Stimulated activated CD8-positive, alpha-beta memory T cell treated with anti-CD3 and anti-CD28 coated beads, Interleukin-12 subunit alpha, Interleukin-12 subunit beta, amount 100 ng/mL, for 1 hour (primary cell): ENCODE measurements around the gene RORB.

Source experiments
- DNase-seq: peaks from one replicate; pipeline ENCODE4 v3.0.0-alpha.2; 2020; ENCODE audit warnings: low read depth

The RORB gene

DNA sequence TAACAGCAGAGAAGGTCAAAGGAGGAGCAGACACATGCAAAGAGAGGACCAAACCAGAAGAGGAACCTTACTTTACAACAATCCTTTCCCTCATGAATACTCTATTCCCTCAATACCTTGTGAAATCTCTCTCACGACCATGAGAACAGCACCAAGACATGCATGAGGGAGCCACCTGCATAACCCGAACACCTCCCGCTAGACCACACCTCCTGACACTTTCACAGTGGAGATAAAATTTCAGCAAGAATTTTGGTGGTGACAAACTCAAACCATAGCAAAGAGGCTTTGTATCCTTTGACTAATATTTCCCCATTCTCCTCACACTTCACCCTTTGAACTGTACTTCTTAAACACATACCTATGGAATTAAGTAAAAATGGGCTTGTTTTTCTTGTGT is 101.7 kb downstream of the RORB start:
- DNase-seq, result no peak

GRCh38 chr9:74609671-74610405 is 112.7 kb downstream of the RORB start:
- no peak for DNase-seq

DNA sequence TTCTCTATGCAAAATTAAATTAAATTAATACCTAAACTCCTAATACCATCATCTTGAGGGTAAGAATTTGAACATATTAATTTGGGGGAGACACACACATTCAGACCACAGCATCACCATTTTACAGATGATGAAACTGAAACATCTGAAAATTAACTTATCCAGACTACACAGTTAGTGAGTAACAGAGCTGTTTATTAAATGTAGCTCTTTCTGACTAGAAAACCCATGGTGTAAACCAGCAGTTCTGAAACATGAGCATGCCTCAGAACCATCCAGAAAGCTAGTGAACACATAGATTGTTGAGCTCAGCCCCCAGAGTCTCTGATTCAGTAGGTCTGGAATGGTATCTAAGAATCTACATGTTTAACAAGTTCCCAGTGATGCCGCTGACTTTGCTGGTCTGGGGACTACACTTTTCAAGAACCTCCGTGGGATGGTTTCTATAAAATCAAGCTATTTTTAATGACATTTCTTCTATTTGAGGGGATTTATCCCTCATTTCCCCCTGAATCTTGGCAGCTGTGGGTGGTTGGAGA is 113.5 kb downstream of the RORB start:
- DNase-seq, result no peak

- DNase-seq, result no peak
Measured at GRCh38 chr9:74630228-74630627, 133.1 kb downstream of the RORB start.

DNA sequence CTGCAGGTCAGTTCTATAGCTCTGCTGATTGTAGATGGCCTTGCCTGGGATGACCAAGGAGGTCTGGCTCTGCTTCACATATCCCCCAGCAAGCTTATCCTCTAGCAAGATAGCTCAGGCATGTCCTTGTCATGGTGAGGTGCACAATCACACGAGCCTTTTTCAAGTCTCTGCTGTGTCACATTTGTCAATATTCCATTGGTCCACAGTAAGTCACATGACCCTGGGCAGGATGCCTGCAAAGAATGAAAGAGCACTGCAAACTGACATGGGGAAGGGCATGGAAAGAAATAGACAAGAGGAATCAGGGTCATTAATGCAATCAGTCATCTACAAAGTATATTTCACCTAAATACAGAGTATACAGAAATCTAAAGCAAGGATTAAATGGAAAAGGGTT is 142.0 kb downstream of the RORB start:
- no peak for DNase-seq

DNA sequence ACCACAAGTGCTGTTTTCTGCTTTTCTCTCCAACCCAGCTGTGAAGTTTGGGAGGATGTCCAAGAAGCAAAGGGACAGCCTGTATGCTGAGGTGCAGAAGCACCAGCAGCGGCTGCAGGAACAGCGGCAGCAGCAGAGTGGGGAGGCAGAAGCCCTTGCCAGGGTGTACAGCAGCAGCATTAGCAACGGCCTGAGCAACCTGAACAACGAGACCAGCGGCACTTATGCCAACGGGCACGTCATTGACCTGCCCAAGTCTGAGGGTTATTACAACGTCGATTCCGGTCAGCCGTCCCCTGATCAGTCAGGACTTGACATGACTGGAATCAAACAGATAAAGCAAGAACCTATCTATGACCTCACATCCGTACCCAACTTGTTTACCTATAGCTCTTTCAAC is 145.2 kb downstream of the RORB start:
- no peak for DNase-seq

DNA sequence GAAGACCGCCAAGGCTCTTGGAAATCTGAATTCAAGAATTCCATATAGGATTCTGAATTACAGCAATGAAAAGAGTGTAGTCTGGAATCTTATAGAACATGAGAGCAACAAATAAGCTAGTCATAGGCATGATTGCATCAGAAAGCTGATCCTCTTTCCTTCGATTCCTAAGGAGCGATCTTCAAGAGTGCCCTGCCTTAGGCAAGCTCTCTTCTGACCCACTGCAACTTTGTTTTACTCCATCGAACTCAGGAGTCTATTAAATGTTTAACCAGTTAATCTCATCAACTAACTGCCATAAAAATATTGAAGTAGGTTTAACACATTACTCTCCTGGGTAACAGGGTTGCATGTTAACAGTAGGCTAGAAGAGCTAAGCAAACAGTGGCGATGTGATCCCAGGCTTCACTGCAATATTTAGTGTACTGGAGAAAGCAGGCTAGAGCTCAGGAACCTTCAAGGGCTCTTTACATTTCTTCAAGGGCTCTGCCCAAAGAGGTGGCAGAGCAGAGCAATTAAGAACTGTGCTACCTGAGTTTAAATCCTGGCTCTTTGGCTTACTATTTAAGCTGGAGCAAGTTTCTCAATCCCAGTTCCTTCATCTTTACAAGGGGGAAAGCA is 146.3 kb downstream of the RORB start:
- no peak for DNase-seq

DNA sequence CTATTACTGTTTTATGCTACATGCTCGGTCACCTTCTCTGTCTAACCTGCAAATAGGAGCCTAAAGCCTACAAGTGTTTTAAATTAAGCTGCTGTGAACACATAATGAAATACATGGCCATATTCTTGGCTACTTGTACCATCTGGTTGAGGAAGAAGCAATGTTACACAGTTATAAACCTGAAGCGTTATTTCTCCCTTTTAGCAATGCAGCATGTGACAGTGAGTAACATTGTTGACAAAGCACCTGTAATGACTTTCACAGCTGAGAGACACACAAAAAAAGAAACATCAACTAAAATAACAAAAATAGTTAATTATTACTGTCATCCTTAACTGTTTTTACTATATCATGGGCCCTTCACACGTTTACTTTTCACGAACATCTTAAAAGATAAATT is 146.9 kb downstream of the RORB start:
- DNase-seq, result no peak

DNA sequence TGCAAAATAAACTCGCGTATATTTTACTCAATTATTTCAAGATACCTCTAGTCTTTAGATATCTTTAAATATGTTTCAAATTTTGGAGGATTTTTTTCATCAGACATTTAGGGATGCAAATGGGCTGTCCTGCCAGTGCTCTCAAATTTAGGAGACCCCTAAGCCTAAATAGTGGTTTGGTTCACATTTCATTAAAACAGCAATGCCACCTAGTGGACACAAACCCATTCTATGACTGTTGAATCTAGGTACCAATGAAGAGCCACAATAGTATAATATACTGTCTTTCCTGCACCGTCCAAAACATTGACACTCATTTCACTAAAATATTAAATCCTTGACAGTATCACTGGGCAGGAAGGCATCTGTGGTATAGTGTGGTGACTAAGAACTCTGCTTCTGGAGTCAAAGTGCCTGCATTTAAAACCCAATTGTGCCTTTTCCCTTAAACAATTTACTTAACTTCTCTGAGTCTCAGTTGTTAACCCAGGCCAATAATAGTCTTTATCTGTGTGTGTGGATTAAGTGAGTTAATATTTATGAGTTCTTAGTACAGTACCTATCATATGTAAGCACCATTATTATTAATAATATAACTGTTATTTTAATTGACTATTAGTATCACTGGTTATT is 148.0 kb downstream of the RORB start:
- DNase-seq, result no peak

- DNase-seq, result no peak
Measured at GRCh38 chr9:74653410-74654080, 156.4 kb downstream of the RORB start.

DNA sequence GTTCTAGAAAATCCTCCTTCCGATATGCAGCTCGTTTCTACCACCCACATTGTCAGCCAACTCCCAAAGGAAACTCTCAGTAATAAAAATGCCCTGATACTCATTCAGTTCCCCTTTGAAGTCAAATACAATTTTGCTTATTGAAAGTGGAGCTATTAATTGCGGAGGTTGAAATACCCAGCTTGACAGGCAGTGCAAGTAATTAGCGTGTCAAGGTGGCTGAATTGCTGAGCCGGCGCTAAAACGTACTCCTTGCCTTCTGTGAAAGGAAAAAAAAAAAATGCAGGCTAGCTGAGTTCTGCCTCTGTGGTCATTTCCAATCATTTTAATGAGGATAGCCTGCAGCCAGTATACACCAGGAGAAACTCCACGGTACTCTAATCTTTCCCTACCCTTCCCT is 165.5 kb downstream of the RORB start:
- DNase-seq, result no peak

DNA sequence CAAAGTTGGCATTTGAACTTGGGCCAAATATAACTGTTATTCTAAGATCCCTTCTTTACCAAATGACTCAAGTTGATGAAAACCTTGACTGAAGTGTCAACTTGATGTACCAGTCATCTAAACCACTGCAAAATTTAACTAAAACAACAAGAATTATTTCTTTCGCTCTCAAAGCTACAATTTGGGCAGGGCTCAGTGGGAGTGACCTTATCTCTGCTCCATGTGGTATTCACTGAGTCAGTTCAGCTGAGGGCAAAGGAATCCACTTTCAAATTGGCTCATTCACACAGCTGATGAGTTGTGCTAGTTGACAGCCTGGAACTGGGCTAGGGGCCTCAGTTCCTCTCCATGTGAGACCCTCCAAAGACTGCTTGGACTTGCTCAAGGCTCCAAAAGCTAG is 166.3 kb downstream of the RORB start:
- no peak for DNase-seq

GRCh38 chr9:74666625-74667316 is 169.6 kb downstream of the RORB start:
- no peak for DNase-seq

DNA sequence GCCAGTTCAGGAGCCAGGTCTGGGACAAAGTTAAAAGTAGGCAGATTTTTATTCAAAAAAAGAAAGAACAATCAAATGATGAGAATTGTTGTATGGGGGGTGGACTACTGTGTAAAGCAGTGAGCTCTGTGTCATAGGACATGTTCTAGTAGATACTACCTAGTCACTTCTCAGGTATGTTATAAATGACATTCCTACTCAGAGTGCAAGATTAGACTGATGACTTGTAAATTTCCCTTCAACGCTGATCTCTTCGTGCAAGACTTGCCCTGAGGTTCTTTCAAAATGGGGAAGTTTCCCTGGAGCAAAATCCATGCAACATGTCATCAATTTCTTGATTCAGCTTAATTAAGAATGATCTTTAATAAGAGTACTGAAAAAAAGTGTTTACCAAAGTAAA is 175.1 kb downstream of the RORB start:
- no peak for DNase-seq

- DNase-seq, result no peak
Measured at GRCh38 chr9:74674077-74674476, 176.9 kb downstream of the RORB start.

DNA sequence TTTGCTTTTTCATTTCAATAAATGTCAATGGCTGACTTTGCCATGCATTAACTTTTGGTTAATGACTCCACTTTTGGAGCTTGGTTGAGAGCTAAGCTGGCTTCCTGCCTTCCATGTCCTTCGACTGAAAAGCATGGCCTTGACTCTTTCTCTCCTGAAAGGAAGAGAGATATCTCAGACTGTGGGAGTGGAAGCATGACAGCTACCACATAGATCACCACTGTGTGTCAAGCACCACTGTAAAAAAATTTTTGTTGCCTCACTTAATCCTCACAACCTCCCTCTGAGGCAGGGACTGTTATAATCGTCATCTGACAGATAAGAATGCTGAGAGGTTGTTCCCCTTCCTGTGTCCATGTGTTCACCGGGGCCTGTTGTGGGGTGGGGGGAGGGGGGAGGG is 184.8 kb downstream of the RORB start:
- DNase-seq, result no peak

- DNase-seq, result no peak
Measured at GRCh38 chr9:74683322-74683721, 186.2 kb downstream of the RORB start.

DNA sequence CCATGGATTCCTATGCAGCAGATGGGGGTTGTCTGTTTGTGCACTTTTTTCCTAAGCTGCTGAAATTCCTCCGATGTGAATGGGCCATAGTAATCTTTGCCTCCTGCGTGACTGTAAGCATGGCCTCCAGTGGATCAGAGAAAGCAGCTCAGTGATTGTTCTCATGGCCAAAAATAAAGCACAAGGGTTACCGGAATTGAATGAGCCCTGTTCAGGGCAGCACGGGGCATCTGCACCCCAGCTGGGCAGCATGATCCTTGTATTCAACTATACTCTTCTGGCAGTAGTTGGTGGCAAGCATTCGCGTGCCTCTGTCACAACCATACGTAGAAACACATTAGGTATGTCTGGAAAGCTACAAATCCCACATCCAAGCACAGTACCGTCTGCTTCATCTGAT is 193.9 kb downstream of the RORB start:
- DNase-seq, result no peak

- no peak for DNase-seq
Measured at GRCh38 chr9:74696520-74696919, 199.4 kb downstream of the RORB start.

GRCh38 chr9:74697535-74697934 is 200.4 kb downstream of the RORB start:
- no peak for DNase-seq

DNA sequence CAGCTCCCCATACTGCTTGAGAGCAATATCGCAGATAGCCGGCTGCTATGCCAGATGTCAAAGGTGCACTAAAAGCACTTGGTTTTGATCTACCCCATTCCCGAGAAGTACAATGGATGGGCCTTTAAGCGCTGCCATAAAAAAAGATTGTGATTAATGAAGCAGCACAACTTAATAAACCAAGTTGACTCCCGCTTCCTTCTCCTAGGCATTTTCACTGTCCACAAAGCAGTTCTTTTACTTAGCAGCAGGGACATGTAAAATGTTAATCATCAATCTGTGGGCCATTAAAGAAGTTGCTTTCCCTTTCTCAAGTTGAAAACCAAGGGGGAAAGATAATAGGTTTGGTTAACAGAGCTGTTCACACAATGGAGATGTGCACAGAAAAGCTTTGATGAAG is 214.2 kb downstream of the RORB start:
- no peak for DNase-seq

GRCh38 chr9:74718709-74719108 is 221.6 kb downstream of the RORB start:
- no peak for DNase-seq
